Urinary bladder (tissue), 4 donors: ENCODE results near the gene ALOXE3. TPM values are rescaled to one million over a fixed set of nuclear protein-coding genes. Genes with fewer than 3 reads are reported as not detected.
"Not testable (repeated sequence)": the region's sequence is repeated elsewhere in the genome, so short reads cannot be mapped to it uniquely, and the experiment has no call there.

Source experiments
- DNase-seq: peaks from one replicate; pipeline ENCODE4 v3.0.0-alpha.2; 2015; ENCODE audit errors: extremely low spot score
- H3K27ac ChIP-seq: one replicate; pipeline ENCODE4 v1.5.1; 2013; ENCODE audit warnings: low read depth, mild to moderate bottlenecking, moderate library complexity
- H3K36me3 ChIP-seq: one replicate; pipeline ENCODE4 v1.6.1; 2013; ENCODE audit warnings: mild to moderate bottlenecking, moderate library complexity; ENCODE audit not compliant: insufficient read depth
- H3K4me1 ChIP-seq: one replicate; pipeline ENCODE4 v1.6.1; 2013; ENCODE audit warnings: mild to moderate bottlenecking, moderate library complexity; ENCODE audit not compliant: insufficient read depth
- H3K4me3 ChIP-seq: one replicate; pipeline ENCODE4 v1.5.1; 2013; ENCODE audit warnings: low read depth, low read length
- WGBS: extraction: QIAGEN DNeasy Blood & Tissue Kit; methylation state at CpG from one replicate; pipeline ENCODE4 v1.1.7; 2013; 5-methylcytosine and 5-hydroxymethylcytosine counted together
- polyA plus RNA-seq: library from polyadenylated mRNA; stranded (reverse); fragments of 200-250 nt; gene quantifications from one replicate; pipeline ENCODE4 v1.2.3, GENCODE V29; 2013
- total RNA-seq: library from RNA; depleted of rRNA; stranded (reverse); fragments of >200 nt; gene quantifications from one replicate; pipeline ENCODE4 v1.2.3, GENCODE V29; 2014
- donor health status: healthy with polysubstance abuse.
- donor health status: healthy.

Gene ALOXE3
- total and polyA plus RNA-seq, 2 donors: not detected

- DNase-seq, H3K36me3 ChIP-seq, H3K27ac ChIP-seq, H3K4me3 ChIP-seq, H3K4me1 ChIP-seq: not testable (repeated sequence)
- WGBS: 69% methylated on average over 5 of the region's 5 CpGs
These were observed 40.4 kb downstream of the ALOXE3 start for GRCh38 chr17:8077939-8078338.

DNA sequence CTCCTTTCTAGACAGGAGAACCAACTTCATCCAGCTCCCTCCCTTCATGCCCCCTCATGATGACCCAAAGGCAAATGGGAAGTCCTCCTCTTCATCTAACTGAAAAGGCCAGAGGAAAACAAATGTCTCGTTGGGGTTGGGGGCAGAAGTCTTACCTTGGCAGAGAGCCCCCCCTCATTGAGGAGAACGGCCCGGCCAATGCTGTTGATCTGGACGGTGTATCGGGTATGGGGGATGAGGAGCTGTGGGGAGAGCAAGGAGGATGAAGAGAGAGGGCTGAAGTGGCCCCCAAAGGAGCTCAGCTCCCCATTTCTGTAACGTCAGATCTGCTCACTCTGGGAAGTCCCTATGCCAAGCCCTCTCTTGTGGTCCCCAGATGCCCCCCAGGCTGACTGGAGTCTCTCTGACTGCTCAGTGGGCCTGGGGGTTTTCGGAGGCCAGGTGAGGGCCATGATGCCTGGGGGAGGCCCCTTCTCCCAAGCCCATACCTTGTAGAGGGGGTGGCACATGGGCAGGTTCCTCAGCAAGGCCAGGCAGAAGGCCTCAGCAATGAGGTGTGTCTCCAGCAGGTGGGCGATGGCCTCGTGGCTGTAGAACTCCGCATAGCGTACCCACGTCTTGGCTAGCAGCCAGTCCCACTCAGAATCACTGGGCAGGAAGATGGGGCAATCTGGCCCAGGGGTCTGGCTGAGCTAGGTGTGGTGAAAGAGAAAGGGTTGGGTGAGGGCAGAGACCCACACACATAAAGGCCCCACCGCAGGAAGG lies 41.6 kb downstream of the ALOXE3 start:
- DNase-seq: no peak
- WGBS: 87% methylated on average over 13 of the region's 13 CpGs
- Histone ChIP-seq H3K4me3 (no peak overlapping the region), H3K27ac (no peak overlapping the region), H3K36me3 (no peaks in the 10 kb centered on the region), H3K4me1 (no peaks in the 10 kb centered on the region)

- Histone ChIP-seq H3K36me3 (no peaks in the 10 kb centered on the region), H3K27ac (no peak overlapping the region), H3K4me3 (no peak overlapping the region), H3K4me1 (no peaks in the 10 kb centered on the region)
- DNase-seq: no peak
- WGBS: 87% methylated on average over 14 of the region's 14 CpGs
These were observed 42.6 kb downstream of the ALOXE3 start for GRCh38 chr17:8075574-8076342.

- 88% methylated on average over 3 of the region's 3 CpGs for WGBS
- H3K4me3 ChIP-seq: no peak overlapping the region
- H3K36me3 ChIP-seq: no peaks in the 10 kb centered on the region
- no peak for DNase-seq
- no peak overlapping the region for H3K27ac ChIP-seq
- no peaks in the 10 kb centered on the region for H3K4me1 ChIP-seq
These were observed 43.2 kb downstream of the ALOXE3 start for GRCh38 chr17:8075081-8075480.

GRCh38 chr17:8074554-8074953 lies 43.8 kb downstream of the ALOXE3 start:
- Histone ChIP-seq H3K4me3 (no peak overlapping the region), H3K27ac (no peak overlapping the region), H3K4me1 (no peaks in the 10 kb centered on the region), H3K36me3 (no peaks in the 10 kb centered on the region)
- WGBS: 33% methylated on average over 7 of the region's 7 CpGs
- DNase-seq: no peak

DNA sequence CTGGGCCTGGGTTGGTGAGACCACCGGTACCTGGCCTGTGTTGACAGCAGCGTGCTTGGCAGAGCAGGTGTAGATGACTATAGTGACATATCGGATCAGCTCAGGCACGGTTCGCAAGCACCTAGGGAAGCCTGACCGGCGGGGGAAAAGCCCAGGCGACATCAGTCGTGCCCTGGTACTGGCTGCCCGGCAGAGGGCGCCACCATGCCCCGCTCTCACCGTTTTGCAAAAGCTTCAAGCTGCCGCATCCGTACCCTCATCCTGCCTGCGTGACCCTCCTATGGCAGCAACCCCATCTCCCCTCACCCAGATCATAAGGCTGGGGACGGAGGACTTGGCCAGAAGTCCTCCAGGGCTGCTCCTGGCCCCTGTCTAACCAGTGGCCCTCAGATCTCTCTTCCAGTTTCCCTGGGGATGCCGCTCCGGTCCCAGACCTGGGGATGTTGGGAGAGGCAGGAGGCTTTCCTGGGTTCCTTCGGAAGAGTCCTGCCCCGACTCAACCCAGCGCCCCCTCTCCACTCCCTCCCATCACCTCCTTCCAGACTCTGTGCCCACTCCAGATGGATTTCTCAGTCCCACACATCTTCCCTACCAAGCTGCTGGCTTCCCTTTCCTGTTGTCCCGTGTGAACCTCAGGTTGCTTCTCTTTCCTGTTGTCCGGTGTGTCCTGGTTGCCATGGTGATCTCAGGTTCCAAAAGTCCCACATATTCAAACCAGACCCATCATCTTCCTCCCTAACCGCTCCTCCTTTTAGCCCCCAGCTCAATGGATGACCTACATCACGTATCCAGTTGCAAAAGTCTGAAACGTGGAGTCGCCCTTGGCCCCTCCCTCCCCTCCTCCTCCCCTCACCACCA lies 44.5 kb downstream of the ALOXE3 start:
- H3K4me1 ChIP-seq: no peaks in the 10 kb centered on the region
- no peak for DNase-seq
- no peak overlapping the region for H3K4me3 ChIP-seq
- no peaks in the 10 kb centered on the region for H3K36me3 ChIP-seq
- WGBS: 5% methylated on average over 28 of the region's 28 CpGs
- no peak overlapping the region for H3K27ac ChIP-seq

GRCh38 chr17:8072729-8073461 lies 45.4 kb downstream of the ALOXE3 start:
- Histone ChIP-seq H3K4me3 (no peak overlapping the region), H3K27ac (no peak overlapping the region), H3K36me3 (no peaks in the 10 kb centered on the region), H3K4me1 (no peaks in the 10 kb centered on the region)
- WGBS: 3% methylated on average over 40 of the region's 40 CpGs
- no peak for DNase-seq

- Histone ChIP-seq H3K4me3 (no peak overlapping the region), H3K36me3 (no peaks in the 10 kb centered on the region), H3K4me1 (no peaks in the 10 kb centered on the region), H3K27ac (no peak overlapping the region)
- no peak for DNase-seq
- 13% methylated on average over 28 of the region's 28 CpGs for WGBS
These were observed 46.0 kb downstream of the ALOXE3 start for GRCh38 chr17:8072341-8072728.

DNA sequence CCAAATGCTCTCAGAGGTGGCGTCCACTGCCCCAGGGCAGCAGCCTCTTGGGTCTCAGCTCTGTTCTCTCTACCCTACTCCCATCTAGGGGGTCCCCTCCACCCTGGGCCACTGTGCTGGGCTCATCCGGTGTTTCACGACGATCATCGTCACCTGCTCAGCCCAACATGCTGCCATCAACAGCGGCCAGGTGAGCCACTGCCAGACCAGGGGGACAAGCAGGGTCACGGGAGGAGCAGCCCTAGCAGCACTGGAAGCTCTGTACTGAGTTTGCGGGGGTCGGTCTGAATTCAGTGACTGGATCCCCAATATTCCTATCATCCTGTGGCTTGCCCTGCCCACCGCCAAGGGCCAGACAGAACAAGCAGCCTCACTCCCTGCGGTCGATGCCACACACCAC lies 46.8 kb downstream of the ALOXE3 start:
- Histone ChIP-seq H3K27ac (no peak overlapping the region), H3K4me1 (no peaks in the 10 kb centered on the region), H3K36me3 (no peaks in the 10 kb centered on the region), H3K4me3 (no peak overlapping the region)
- DNase-seq: no peak
- 87% methylated on average over 12 of the region's 12 CpGs for WGBS

DNA sequence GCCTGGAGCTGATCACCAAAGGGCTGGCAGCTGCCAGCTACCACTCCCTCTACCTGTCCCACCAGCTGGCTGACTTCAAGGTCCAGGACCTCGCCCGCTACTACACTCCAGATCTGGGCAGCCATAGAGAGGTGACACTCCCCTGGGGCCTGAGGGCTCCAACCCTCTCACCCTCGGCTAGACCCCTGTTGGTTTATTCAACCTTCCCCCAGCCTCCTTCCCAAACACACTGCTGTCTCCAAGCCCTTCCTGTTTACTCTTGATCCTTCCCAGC lies 48.8 kb downstream of the ALOXE3 start:
- no peak for DNase-seq
- 82% methylated on average over 3 of the region's 3 CpGs for WGBS
- H3K4me3 ChIP-seq: no peak overlapping the region
- no peaks in the 10 kb centered on the region for H3K4me1 ChIP-seq
- no peaks in the 10 kb centered on the region for H3K36me3 ChIP-seq
- H3K27ac ChIP-seq: no peak overlapping the region

- no peak for DNase-seq
- no peak overlapping the region for H3K27ac ChIP-seq
- no peaks in the 10 kb centered on the region for H3K36me3 ChIP-seq
- no peaks in the 10 kb centered on the region for H3K4me1 ChIP-seq
- no peak overlapping the region for H3K4me3 ChIP-seq
- WGBS: 67% methylated on average over 9 of the region's 9 CpGs
These were observed 49.4 kb downstream of the ALOXE3 start for GRCh38 chr17:8068736-8069586.

DNA sequence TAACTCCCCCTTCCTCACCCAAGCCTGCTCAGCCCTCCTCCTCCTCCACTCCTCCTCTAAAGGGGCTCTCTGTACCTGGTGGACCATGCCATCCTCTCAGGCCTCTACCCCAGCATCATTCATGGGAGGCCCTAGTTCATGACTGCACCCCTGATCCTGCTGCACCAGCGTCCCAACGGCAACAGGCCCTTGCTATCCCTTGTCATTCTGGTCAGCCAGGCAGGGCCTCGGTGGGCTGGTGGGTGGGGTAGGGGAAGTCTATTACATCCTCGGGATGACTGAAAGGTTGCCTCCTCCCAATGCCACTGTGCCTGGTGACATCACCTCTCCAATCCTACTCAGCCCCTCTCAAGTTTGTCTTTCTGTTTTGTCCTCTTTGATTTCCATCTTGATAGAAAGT lies 50.5 kb downstream of the ALOXE3 start:
- no peak overlapping the region for H3K4me3 ChIP-seq
- DNase-seq: no peak
- 61% methylated on average over 4 of the region's 4 CpGs for WGBS
- no peak overlapping the region for H3K27ac ChIP-seq
- H3K4me1 ChIP-seq: no peaks in the 10 kb centered on the region
- H3K36me3 ChIP-seq: no peaks in the 10 kb centered on the region
